Keratinocyte (primary cell): ENCODE measurements around the gene ECSCR.

ENCODE experiments used
- CTCF ChIP-seq, 3 experiments: IDR thresholded peaks in 1 of 3; conservative IDR thresholded peaks in 1 of 3; optimal IDR thresholded peaks in 1 of 3; 2 replicates in 2 of 3; 3 replicates in 1 of 3; pipeline versions ENCODE3 to v1.5.1; 2011; ENCODE audit warnings: low read length in 3 of 3, mild to moderate bottlenecking in 3 of 3, moderate library complexity in 2 of 3, control low read depth in 1 of 3, inconsistent platforms in 1 of 3; ENCODE audit not compliant: insufficient read depth in 2 of 3; ENCODE audit errors: extremely low read depth in 1 of 3
- EZH2 ChIP-seq: IDR thresholded peaks from one replicate; pipeline ENCODE4 v1.6.1; 2012; ENCODE audit warnings: inconsistent platforms, mild to moderate bottlenecking, low read length, moderate library complexity

- no peak for TF ChIP-seq CTCF (optimal IDR thresholded peaks at IDR 0.05 in 1 of 3, IDR thresholded peaks at IDR 0.05 in 1 of 3, conservative IDR thresholded peaks at IDR 0.05 in 1 of 3; ENCODE audit: extremely low read depth in 1 of 3, insufficient read depth in 2 of 3, low read length in 3 of 3)
- TF ChIP-seq EZH2: no peak
These were observed 45.9 kb downstream of the ECSCR start for GRCh38 chr5:139416651-139417050.
